A172 (cell line): ENCODE results near the gene POLD3. TPM values are rescaled to one million over a fixed set of nuclear protein-coding genes. Genes with fewer than 3 reads are reported as not detected.

Experiments
- DNase-seq: peaks from one replicate; pipeline ENCODE4 v3.0.0-alpha.2; 2015; ENCODE audit warnings: low spot score
- total RNA-seq: library from RNA; depleted of rRNA; stranded (reverse); fragments of >200 nt; shearing (Covaris generic); gene quantifications from 2 replicates; pipeline ENCODE4 v1.2.3, GENCODE V29; 2014; rRNA removed

The POLD3 gene
- total RNA-seq, 1 experiment from 2014 or later = 41.1 TPM

DNA sequence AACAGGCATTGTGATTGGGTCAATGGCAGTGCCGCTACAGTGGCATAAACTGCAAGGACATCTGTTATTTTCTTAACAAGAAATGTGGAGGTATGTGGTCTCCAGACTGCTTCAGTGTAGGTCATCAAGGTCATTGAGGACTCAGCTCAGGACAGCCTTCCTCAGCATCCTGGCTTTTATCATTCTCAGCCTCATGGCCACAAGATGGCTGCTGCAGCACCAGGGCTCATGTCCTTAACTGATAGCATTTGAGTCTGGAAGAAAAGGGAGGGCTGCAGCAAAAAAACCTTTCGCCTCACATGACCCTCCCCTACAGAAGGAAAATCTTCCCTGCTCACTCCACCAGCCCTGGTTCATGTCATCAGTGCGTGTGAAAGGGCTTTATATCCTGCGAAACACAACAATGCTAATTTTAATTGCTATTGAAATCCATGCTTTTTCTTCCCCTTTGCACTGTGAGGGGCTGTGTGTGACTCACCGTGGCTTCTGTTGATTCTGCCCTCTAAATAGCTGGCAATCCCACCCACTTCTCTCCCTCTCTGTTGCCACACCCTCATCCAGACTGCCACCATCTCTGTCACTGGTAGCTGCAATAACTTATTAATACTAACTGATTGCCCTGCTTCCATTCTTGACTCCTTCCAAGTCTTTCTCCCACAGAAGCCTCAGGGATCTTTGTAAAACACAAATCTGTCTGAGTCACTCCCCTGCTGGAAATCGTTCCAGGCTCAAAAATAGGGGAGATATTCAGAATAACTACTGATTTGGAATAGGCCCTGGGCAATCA, 95.0 kb downstream of the POLD3 start:
- DNase-seq = no peak

DNA sequence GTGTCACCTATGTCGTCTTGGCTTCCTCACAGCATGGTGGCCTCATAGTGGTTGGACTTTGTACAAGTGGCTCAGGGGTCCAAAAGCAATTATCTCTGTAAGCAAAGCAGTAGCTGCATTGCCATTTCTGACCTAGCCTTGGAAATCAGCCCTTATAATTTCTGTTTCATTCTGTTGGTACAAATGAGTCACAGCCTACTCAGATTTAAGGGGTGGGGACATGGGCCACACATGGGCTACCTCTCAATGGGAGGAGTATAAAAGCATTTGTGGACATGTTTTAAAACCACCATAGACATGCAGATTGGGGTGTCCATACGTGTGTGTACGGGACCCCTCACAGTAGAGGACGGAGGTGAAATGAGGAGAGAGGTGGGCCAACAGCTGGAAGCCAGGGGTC, 97.3 kb downstream of the POLD3 start:
- no peak for DNase-seq

DNA sequence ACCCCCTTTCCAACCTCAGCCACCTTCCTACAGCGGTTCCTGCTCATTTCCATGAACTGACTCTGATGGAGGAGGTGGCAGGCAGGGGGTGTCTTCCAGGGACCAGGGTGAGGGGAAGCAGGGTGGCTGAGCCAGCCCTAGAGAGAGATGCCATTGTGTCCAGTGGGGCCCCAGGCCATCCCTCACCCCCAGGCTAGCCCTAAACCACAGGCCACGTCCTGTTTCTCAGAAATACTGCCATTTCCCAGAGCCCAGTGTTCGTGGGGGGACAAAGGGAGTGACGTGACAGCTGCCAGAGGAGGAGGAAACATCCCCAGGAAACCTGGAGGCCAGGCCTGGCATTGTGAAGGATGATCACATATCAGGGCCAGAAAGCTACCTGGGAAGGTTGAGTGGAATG, 99.4 kb downstream of the POLD3 start:
- DNase-seq = no peak

Other genes with a start within 250 kb of the POLD3 start
- 10.4 and 13.7 TPM in 2 replicates for gene PGM2L1, start 194.1 kb upstream of the POLD3 start, total RNA-seq
- gene KCNE3, start 125.0 kb upstream of the POLD3 start, total RNA-seq = not detected in 2 replicates
- 8.3 and 8.8 TPM in 2 replicates for gene LIPT2, start 98.9 kb upstream of the POLD3 start, total RNA-seq
- gene CHRDL2, start 138.8 kb downstream of the POLD3 start, total RNA-seq = not detected in 2 replicates
- gene RNF169, start 156.3 kb downstream of the POLD3 start, total RNA-seq = 23.2 and 28.6 TPM in 2 replicates